ENCODE data around the gene GLIS1. TPM values are rescaled to one million over a fixed set of nuclear protein-coding genes. Genes with fewer than 3 reads are reported as not detected.

Gene GLIS1
- polyA plus RNA-seq, 1 experiment: 1.9 TPM

- POLR2A ChIA-PET: no interaction called here
- H3K27me3 ChIP-seq (ENCODE audit: control insufficient read depth, insufficient read depth, low read length): no peaks in the 10 kb centered on the region
Measured at GRCh38 chr1:53722025-53722424, 16.9 kb downstream of the GLIS1 start.

GRCh38 chr1:53721088-53721487 is 17.9 kb downstream of the GLIS1 start:
- ChIA-PET CTCF (interaction anchor here (0.7 to 1.4 kb wide), 4 partner anchors 20 to 235 kb away, joined by 3 to 4 read pairs (median 3); no protein-coding TSS in a partner anchor), POLR2A (no interaction called here)
- Histone ChIP-seq H3K36me3 (ENCODE audit: control insufficient read depth, insufficient read depth, low read length) (no peaks in the 10 kb centered on the region; the same call in 1 of the 2 replicates), H3K4me3 (ENCODE audit: low read depth, low read length) (no peak overlapping the region), H3K27me3 (ENCODE audit: control insufficient read depth, insufficient read depth, low read length) (no peaks in the 10 kb centered on the region)
- TF ChIP-seq, protein P1, sequence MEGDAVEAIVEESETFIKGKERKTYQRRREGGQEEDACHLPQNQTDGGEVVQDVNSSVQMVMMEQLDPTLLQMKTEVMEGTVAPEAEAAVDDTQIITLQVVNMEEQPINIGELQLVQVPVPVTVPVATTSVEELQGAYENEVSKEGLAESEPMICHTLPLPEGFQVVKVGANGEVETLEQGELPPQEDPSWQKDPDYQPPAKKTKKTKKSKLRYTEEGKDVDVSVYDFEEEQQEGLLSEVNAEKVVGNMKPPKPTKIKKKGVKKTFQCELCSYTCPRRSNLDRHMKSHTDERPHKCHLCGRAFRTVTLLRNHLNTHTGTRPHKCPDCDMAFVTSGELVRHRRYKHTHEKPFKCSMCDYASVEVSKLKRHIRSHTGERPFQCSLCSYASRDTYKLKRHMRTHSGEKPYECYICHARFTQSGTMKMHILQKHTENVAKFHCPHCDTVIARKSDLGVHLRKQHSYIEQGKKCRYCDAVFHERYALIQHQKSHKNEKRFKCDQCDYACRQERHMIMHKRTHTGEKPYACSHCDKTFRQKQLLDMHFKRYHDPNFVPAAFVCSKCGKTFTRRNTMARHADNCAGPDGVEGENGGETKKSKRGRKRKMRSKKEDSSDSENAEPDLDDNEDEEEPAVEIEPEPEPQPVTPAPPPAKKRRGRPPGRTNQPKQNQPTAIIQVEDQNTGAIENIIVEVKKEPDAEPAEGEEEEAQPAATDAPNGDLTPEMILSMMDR (IDR thresholded peaks at IDR 0.05; ENCODE audit: insufficient read depth, low read depth, low read length): no peak
- no peak for DNase-seq (ENCODE audit: low read depth)

More at GRCh38 chr1:53722025-53722424, 16.9 kb downstream of the GLIS1 start:
- no peak overlapping the region for H3K4me3 ChIP-seq (ENCODE audit: low read depth, low read length)
- CTCF ChIA-PET: interaction anchor here (0.9 kb wide), 1 partner anchor 32 kb away, joined by 3 read pairs; no protein-coding TSS in a partner anchor
- no peaks in the 10 kb centered on the region; the same call in 1 of the 2 replicates for H3K36me3 ChIP-seq (ENCODE audit: control insufficient read depth, insufficient read depth, low read length)
- TF ChIP-seq, protein P1 (IDR thresholded peaks at IDR 0.05; ENCODE audit: insufficient read depth, low read depth, low read length): no peak
- DNase-seq (ENCODE audit: low read depth): no peak

DNA sequence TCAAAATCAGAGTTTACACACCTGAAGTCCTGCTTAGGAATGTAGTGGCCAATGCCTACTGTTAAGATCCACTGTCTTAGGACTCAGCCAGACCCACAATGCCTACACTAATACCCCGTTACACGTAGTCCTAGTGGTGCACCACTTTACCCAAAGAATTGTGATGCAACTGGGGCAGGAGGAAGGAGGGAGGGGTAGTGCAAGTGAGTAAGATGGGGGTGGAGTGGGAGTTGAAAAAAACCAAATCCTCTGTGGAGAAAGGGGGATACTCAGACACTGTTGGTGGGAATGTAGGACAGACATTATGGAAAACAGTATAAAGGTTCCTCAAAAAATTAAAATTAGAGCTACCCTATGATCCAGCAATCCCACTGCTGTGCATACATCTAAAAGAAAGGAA is 19.5 kb downstream of the GLIS1 start:
- no peak for DNase-seq (ENCODE audit: low read depth)
- H3K4me3 ChIP-seq (ENCODE audit: low read depth, low read length): no peak overlapping the region
- TF ChIP-seq, protein P1 (IDR thresholded peaks at IDR 0.05; ENCODE audit: insufficient read depth, low read depth, low read length): no peak
- ChIA-PET POLR2A (no interaction called here), CTCF (interaction anchor here (1.3 to 5.7 kb wide), 3 partner anchors 33 to 233 kb away, joined by 3 to 25 read pairs (median 6); no protein-coding TSS in a partner anchor)
- H3K36me3 ChIP-seq (ENCODE audit: control insufficient read depth, insufficient read depth, low read length): peaks cover 4% of the 10 kb centered on the region; the same call in 1 of the 2 replicates
- H3K27me3 ChIP-seq (ENCODE audit: control insufficient read depth, insufficient read depth, low read length): no peaks in the 10 kb centered on the region

DNA sequence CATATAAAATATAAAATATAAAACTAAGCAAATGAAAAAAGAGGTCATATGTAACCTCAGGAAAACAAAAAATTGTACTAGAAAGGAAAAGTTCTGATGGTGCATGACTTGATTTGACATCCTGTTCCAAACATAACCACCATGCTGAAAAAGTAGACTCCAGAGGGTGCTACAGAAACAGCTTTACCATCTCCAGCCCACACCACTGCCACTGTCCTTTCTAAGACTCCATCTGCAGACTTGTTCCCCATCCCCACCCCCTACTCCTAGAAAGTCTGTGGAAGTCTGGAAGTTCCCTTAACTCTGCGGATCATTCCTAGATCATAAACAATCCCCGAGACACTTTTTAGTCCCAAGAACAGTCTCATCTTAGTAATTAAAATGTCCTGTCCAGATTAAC is 20.5 kb downstream of the GLIS1 start:
- no peaks in the 10 kb centered on the region for H3K27me3 ChIP-seq (ENCODE audit: control insufficient read depth, insufficient read depth, low read length)
- peaks cover 4% of the 10 kb centered on the region; the same call in 1 of the 2 replicates for H3K36me3 ChIP-seq (ENCODE audit: control insufficient read depth, insufficient read depth, low read length)
- H3K4me3 ChIP-seq (ENCODE audit: low read depth, low read length): no peak overlapping the region
- CTCF ChIA-PET: interaction anchor here (0.7 to 5.7 kb wide), 3 partner anchors 13 to 232 kb away, joined by 3 to 25 read pairs (median 6); no protein-coding TSS in a partner anchor
- POLR2A ChIA-PET: no interaction called here
- TF ChIP-seq, protein P1 (IDR thresholded peaks at IDR 0.05; ENCODE audit: insufficient read depth, low read depth, low read length): no peak
- DNase-seq (ENCODE audit: low read depth): no peak

DNA sequence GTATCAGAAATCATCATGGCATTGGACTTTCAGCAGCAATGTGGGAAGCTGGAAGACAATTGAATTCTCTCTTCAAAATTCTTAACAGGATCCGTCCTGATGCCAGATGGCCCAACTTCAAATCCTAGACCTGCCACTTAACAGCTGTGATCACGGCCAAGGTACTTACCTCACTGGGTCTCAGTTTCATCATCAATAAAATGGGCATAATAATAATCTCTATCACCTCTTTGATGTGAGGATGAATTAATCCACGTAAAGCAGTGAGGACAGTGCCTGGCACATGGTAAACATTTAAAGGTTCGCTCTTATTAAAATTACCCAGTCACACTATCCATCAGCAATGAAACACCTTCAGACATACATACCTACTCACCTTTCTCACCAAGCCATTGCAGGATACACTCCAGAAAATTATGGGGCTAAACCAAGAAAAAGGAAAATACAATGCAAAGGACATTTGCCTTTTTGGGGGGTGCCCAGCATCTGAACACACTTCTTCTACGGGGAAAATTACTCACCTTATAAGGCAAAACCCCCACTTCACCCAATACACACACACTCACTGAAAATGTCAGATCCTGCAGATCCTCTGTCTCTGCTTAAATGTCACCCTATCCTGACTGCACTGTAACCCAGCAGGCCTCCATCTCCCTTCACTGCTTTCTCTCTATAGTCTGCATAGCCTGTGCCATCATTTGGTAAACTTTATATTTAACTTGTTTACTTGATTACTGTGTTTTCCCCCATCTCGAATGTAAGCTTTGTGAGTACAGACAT is 21.7 kb downstream of the GLIS1 start:
- POLR2A ChIA-PET: no interaction called here
- DNase-seq (ENCODE audit: low read depth): no peak
- no peaks in the 10 kb centered on the region for H3K27me3 ChIP-seq (ENCODE audit: control insufficient read depth, insufficient read depth, low read length)
- CTCF ChIA-PET: interaction anchor here (1.9 to 5.7 kb wide), 3 partner anchors 13 to 233 kb away, joined by 4 to 25 read pairs (median 6); no protein-coding TSS in a partner anchor
- H3K4me3 ChIP-seq (ENCODE audit: low read depth, low read length): no peak overlapping the region
- H3K36me3 ChIP-seq (ENCODE audit: control insufficient read depth, insufficient read depth, low read length): peaks cover 4% of the 10 kb centered on the region; the same call in 1 of the 2 replicates
- TF ChIP-seq, protein P1 (IDR thresholded peaks at IDR 0.05; ENCODE audit: insufficient read depth, low read depth, low read length): no peak

All from BJ (cell line).